Measurements from ENCODE around the gene AP1G1. TPM values are rescaled to one million over a fixed set of nuclear protein-coding genes. Genes with fewer than 3 reads are reported as not detected.

AP1G1 gene
- total and polyA plus RNA-seq, 2 of the 8 experiments (the other 6 are each of a cell fraction or from before 2014, with no cell fraction given): 43.9 to 68.4 TPM

DNA sequence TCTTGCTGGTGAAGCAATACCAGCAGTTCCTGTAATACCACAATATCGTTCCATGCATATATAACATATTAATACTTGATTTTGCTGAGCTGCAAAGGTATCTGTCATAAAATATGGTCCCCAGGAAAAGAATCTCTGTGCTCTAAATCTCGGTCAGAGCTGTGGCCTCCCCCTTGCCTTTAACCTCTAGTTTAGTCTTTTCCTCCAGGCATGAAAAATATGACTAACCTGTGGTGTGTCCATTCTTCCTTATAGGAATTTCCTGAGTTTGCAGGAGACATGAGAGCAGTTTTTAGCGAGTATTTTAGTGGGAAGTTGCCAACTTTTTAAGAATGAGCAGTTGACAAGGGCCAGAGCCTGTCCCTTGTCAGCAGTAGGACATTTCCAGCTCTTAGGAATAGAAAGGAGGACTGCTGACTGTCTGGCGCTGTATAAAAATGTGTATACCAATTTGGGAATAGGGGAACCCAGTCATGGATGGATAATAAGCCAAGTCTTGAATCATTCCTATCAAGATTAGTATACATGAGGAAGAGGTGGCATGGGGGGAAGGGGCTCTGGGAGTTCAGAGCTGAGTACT lies 45.8 kb upstream of the AP1G1 start:
- no peak overlapping the region for H3K27ac ChIP-seq (ENCODE audit: low read depth, low read length)
- no peak overlapping the region for H3K23ac ChIP-seq (ENCODE audit: insufficient read length)
- no peak for FAIRE-seq
- no peaks in the 10 kb centered on the region for H3K79me2 ChIP-seq (ENCODE audit: control insufficient read depth in 1 of 2, insufficient read depth in 2 of 2, low read length in 2 of 2)
- no peak overlapping the region for H2BK12ac ChIP-seq (ENCODE audit: low read depth, low read length)
- H3K18ac ChIP-seq (ENCODE audit: extremely low read depth, low read length): no peak overlapping the region
- ChIA-PET CTCF (ENCODE audit: partially characterized antibody) (interaction anchor here (5.9 kb wide), 1 partner anchor 28 kb away, joined by 32 read pairs; no protein-coding TSS in a partner anchor), POLR2A (ENCODE audit: partially characterized antibody) (interaction anchor here (0.9 to 1.7 kb wide), 3 partner anchors 9 to 36 kb away, joined by 3 to 6 read pairs (median 4); no protein-coding TSS in a partner anchor)
- no peak overlapping the region for H2BK20ac ChIP-seq (ENCODE audit: low read length)
- no peak overlapping the region for H2BK120ac ChIP-seq (replicated peaks; ENCODE audit: low read depth, low read length)
- H2BK5ac ChIP-seq (ENCODE audit: low read depth, low read length): no peak overlapping the region
- no peak overlapping the region for H3K9ac ChIP-seq (replicated peaks in 1 of 4; ENCODE audit: extremely low read depth in 1 of 4, low read depth in 3 of 4, low read length in 3 of 4)
- no peak overlapping the region for H3K56ac ChIP-seq (replicated peaks; ENCODE audit: insufficient read length, low read depth, low read length)
- H3K4me2 ChIP-seq (ENCODE audit: insufficient read depth in 1 of 2, low read depth in 2 of 2, low read length in 2 of 2): no peak overlapping the region
- no peaks in the 10 kb centered on the region for H3K4me1 ChIP-seq (replicated peaks in 1 of 4; ENCODE audit: control insufficient read depth in 3 of 4, insufficient read depth in 4 of 4, low read length in 3 of 4)
- no peaks in the 10 kb centered on the region; the same call in 1 of the 2 replicates for H3K79me1 ChIP-seq (ENCODE audit: low read depth, low read length)
- H3K9me3 ChIP-seq (ENCODE audit: insufficient read depth in 2 of 2, low read depth in 1 of 2, low read length in 1 of 2): no peaks in the 10 kb centered on the region
- H2BK15ac ChIP-seq (ENCODE audit: low read length): no peak overlapping the region
- H3K4ac ChIP-seq (replicated peaks; ENCODE audit: insufficient read length, low read depth, low read length): no peak overlapping the region
- no peaks in the 10 kb centered on the region for H3K27me3 ChIP-seq (replicated peaks in 1 of 4; ENCODE audit: control insufficient read depth in 3 of 4, extremely low read depth in 1 of 4, insufficient read depth in 3 of 4, low read length in 3 of 4)
- TF ChIP-seq GTF2F1 (IDR thresholded peaks at IDR 0.05; ENCODE audit: borderline replicate concordance, low read depth, low read length) (no peak), SP4 (IDR thresholded peaks at IDR 0.05; ENCODE audit: low read length) (no peak), CBX8 (IDR thresholded peaks at IDR 0.05; ENCODE audit: borderline replicate concordance, low read depth, low read length) (no peak), RAD21 (IDR thresholded peaks at IDR 0.05 in 1 of 2, conservative IDR thresholded peaks at IDR 0.05 in 1 of 2; ENCODE audit: low read depth in 2 of 2, low read length in 2 of 2) (no peak), BCL11A (IDR thresholded peaks at IDR 0.05; ENCODE audit: low read depth in 2 of 2, low read length in 2 of 2) (no peak), POLR2A (IDR thresholded peaks at IDR 0.05; ENCODE audit: control extremely low read depth in 1 of 2, low read depth in 2 of 2, low read length in 2 of 2) (no peak)
- TF ChIP-seq, protein P1, sequence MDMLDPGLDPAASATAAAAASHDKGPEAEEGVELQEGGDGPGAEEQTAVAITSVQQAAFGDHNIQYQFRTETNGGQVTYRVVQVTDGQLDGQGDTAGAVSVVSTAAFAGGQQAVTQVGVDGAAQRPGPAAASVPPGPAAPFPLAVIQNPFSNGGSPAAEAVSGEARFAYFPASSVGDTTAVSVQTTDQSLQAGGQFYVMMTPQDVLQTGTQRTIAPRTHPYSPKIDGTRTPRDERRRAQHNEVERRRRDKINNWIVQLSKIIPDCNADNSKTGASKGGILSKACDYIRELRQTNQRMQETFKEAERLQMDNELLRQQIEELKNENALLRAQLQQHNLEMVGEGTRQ (IDR thresholded peaks at IDR 0.05; ENCODE audit: low read length): no peak
- no peak overlapping the region for H2AFZ ChIP-seq (ENCODE audit: low read length)
- peaks cover 11 to 34% (median 18%) of the 10 kb centered on the region in 4 experiments; a peak in 7 of 8 replicates for H3K36me3 ChIP-seq (ENCODE audit: control insufficient read depth in 2 of 4, insufficient read depth in 4 of 4, low read length in 3 of 4)
- no peak overlapping the region for H4K91ac ChIP-seq (replicated peaks; ENCODE audit: insufficient read length, low read length)
- H4K5ac ChIP-seq (ENCODE audit: insufficient read length, low read depth, low read length): no peak overlapping the region
- WGBS, 2 experiments (ENCODE audit: extremely low coverage in 1 of 2, insufficient coverage in 1 of 2, insufficient read length in 1 of 2, insufficient replicate concordance in 2 of 2, low coverage in 1 of 2, low lambda C conversion rate in 2 of 2, missing lambda C conversion rate in 1 of 2): 81% methylated on average over 4 of the region's 4 CpGs; no CpG with 5 or more reads in 1 of the 2 experiments
- no peak for DNase-seq (ENCODE audit: low read depth in 1 of 2, low spot score in 2 of 2)
- H4K20me1 ChIP-seq (replicated peaks in 1 of 2; ENCODE audit: control insufficient read depth in 1 of 2, insufficient read depth in 2 of 2, low read length in 2 of 2): peaks cover 3 to 18% of the 10 kb centered on the region in 2 experiments
- no peaks in the 10 kb centered on the region for H3K23me2 ChIP-seq (ENCODE audit: low read depth, low read length)
- H2AK5ac ChIP-seq (ENCODE audit: low read depth, low read length): no peak overlapping the region
- no peak overlapping the region for H3K4me3 ChIP-seq (ENCODE audit: extremely low read depth in 1 of 4, insufficient read depth in 2 of 4, low read depth in 3 of 4, low read length in 4 of 4)
- no peak overlapping the region for H4K8ac ChIP-seq (ENCODE audit: extremely low read depth, insufficient read depth, low read length)
- H3K14ac ChIP-seq (ENCODE audit: insufficient read length): no peak overlapping the region
